ENCODE data around the gene NAPG.
"Not testable (repeated sequence)": the region's sequence is repeated elsewhere in the genome, so short reads cannot be mapped to it uniquely, and the experiment has no call there.

NAPG gene

DNA sequence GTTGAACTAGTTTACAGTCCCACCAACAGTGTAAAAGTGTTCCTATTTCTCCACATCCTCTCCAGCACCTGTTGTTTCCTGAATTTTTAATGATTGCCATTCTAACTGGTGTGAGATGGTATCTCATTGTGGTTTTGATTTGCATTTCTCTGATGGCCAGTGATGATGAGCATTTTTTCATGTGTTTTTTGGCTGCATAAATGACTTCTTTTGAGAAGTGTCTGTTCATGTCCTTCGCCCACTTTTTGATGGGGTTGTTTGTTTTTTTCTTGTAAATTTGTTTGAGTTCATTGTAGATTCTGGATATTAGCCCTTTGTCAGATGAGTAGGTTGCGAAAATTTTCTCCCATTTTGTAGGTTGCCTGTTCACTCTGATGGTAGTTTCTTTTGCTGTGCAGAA lies 47.4 kb downstream of the NAPG start:
- CTCF ChIA-PET; H3K27ac ChIP-seq (ENCODE audit: insufficient read depth in 1 of 2, low read depth in 1 of 2, low read length in 2 of 2, poor library complexity in 1 of 2, severe bottlenecking in 2 of 2); H3K4me3 ChIP-seq (ENCODE audit: control insufficient read depth in 1 of 7, extremely low read depth in 1 of 7, insufficient read depth in 4 of 7, low read depth in 2 of 7, low read length in 6 of 7); H3K27me3 ChIP-seq (replicated peaks in 2 of 5; ENCODE audit: control insufficient read depth in 4 of 5, insufficient read depth in 5 of 5, low read length in 4 of 5); H3K4me1 ChIP-seq (ENCODE audit: control extremely low read depth in 1 of 4, control insufficient read depth in 4 of 4, insufficient read depth in 4 of 4, low read length in 3 of 4); DNase-seq; POLR2A ChIA-PET; H3K9me3 ChIP-seq (ENCODE audit: control extremely low read depth in 1 of 5, control insufficient read depth in 4 of 5, insufficient read depth in 2 of 5, low read depth in 1 of 5, low read length in 4 of 5); H3K36me3 ChIP-seq (ENCODE audit: control insufficient read depth in 4 of 4, insufficient read depth in 4 of 4, low read length in 3 of 4): not testable (repeated sequence)
- WGBS (ENCODE audit: insufficient coverage) = no CpG with 5 or more reads among the region's 2 CpGs

DNA sequence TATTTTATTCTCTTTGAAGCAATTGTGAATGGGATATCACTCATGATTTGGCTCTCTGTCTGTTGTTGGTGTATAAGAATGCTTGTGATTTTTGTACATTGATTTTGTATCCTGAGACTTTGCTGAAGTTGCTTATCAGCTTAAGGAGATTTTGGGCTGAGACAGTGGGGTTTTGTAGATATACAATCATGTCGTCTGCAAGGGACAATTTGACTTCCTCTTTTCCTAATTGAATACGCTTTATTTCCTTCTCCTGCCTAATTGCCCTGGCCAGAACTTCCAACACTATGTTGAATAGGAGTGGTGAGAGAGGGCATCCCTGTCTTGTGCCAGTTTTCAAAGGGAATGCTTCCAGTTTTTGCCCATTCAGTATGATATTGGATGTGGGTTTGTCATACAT lies 48.6 kb downstream of the NAPG start:
- H3K4me1 ChIP-seq (ENCODE audit: control extremely low read depth in 1 of 4, control insufficient read depth in 4 of 4, insufficient read depth in 4 of 4, low read length in 3 of 4); H3K27ac ChIP-seq (ENCODE audit: insufficient read depth in 1 of 2, low read depth in 1 of 2, low read length in 2 of 2, poor library complexity in 1 of 2, severe bottlenecking in 2 of 2); H3K27me3 ChIP-seq (replicated peaks in 2 of 5; ENCODE audit: control insufficient read depth in 4 of 5, insufficient read depth in 5 of 5, low read length in 4 of 5); CTCF ChIA-PET; H3K4me3 ChIP-seq (ENCODE audit: control insufficient read depth in 1 of 7, extremely low read depth in 1 of 7, insufficient read depth in 4 of 7, low read depth in 2 of 7, low read length in 6 of 7); H3K9me3 ChIP-seq (ENCODE audit: control extremely low read depth in 1 of 5, control insufficient read depth in 4 of 5, insufficient read depth in 2 of 5, low read depth in 1 of 5, low read length in 4 of 5); POLR2A ChIA-PET; H3K36me3 ChIP-seq (ENCODE audit: control insufficient read depth in 4 of 4, insufficient read depth in 4 of 4, low read length in 3 of 4); DNase-seq: not testable (repeated sequence)
- WGBS (ENCODE audit: insufficient coverage) = no CpG with 5 or more reads among the region's 2 CpGs

DNA sequence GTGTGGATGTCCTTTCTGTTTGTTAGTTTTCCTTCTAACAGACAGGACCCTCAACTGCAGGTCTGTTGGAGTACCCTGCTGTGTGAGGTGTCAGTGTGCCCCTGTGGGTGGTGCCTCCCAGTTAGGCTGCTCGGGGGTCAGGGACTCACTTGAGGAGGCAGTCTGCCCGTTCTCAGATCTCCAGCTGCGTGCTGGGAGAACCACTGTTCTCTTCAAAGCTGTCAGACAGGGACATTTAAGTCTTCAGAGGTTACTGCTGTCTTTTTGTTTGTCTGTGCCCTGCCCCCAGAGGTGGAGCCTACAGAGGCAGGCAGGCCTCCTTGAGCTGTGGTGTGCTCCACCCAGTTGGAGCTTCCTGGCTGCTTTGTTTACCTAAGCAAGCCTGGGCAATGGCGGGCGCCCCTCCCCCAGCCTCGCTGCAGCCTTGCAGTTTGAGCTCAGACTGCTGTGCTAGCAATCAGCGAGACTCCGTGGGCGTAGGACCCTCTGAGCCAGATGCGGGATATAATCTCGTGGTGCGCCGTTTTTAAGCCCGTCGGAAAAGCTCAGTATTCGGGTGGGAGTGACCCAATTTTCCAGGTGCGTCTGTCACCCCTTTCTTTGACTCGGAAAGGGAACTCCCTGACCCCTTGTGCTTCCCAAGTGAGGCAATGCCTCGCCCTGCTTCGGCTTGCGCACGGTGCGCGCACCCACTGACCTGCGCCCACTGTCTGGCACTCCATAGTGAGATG lies 52.2 kb downstream of the NAPG start:
- CTCF ChIA-PET; H3K4me3 ChIP-seq (ENCODE audit: control insufficient read depth in 1 of 7, extremely low read depth in 1 of 7, insufficient read depth in 4 of 7, low read depth in 2 of 7, low read length in 6 of 7); H3K4me1 ChIP-seq (ENCODE audit: control extremely low read depth in 1 of 4, control insufficient read depth in 4 of 4, insufficient read depth in 4 of 4, low read length in 3 of 4); H3K9me3 ChIP-seq (ENCODE audit: control extremely low read depth in 1 of 5, control insufficient read depth in 4 of 5, insufficient read depth in 2 of 5, low read depth in 1 of 5, low read length in 4 of 5); H3K36me3 ChIP-seq (ENCODE audit: control insufficient read depth in 4 of 4, insufficient read depth in 4 of 4, low read length in 3 of 4); DNase-seq; POLR2A ChIA-PET; H3K27ac ChIP-seq (ENCODE audit: insufficient read depth in 1 of 2, low read depth in 1 of 2, low read length in 2 of 2, poor library complexity in 1 of 2, severe bottlenecking in 2 of 2); H3K27me3 ChIP-seq (replicated peaks in 2 of 5; ENCODE audit: control insufficient read depth in 4 of 5, insufficient read depth in 5 of 5, low read length in 4 of 5): not testable (repeated sequence)
- WGBS (ENCODE audit: insufficient coverage) = 98% methylated on average over 21 of the region's 25 CpGs

DNA sequence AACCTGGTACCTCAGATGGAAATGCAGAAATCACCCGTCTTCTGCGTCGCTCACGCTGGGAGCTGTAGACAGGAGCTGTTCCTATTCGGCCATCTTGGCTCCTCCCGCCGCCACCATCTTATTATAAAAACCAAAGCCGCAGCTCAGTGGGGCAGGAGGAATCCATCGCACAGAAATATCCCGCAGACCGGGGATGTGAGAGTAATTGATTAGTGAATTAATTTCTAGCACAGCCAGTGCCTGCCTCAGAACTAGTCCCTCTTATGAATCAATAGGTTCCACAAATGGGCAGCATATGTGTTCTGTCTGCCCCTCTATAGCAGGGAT lies 52.7 kb downstream of the NAPG start:
- H3K4me3 ChIP-seq (ENCODE audit: control insufficient read depth in 1 of 7, extremely low read depth in 1 of 7, insufficient read depth in 4 of 7, low read depth in 2 of 7, low read length in 6 of 7); H3K9me3 ChIP-seq (ENCODE audit: control extremely low read depth in 1 of 5, control insufficient read depth in 4 of 5, insufficient read depth in 2 of 5, low read depth in 1 of 5, low read length in 4 of 5); H3K27me3 ChIP-seq (replicated peaks in 2 of 5; ENCODE audit: control insufficient read depth in 4 of 5, insufficient read depth in 5 of 5, low read length in 4 of 5); DNase-seq; H3K36me3 ChIP-seq (ENCODE audit: control insufficient read depth in 4 of 4, insufficient read depth in 4 of 4, low read length in 3 of 4); CTCF ChIA-PET; POLR2A ChIA-PET; H3K4me1 ChIP-seq (ENCODE audit: control extremely low read depth in 1 of 4, control insufficient read depth in 4 of 4, insufficient read depth in 4 of 4, low read length in 3 of 4); H3K27ac ChIP-seq (ENCODE audit: insufficient read depth in 1 of 2, low read depth in 1 of 2, low read length in 2 of 2, poor library complexity in 1 of 2, severe bottlenecking in 2 of 2): not testable (repeated sequence)
- WGBS (ENCODE audit: insufficient coverage) = 100% methylated on average over 1 of the region's 11 CpGs

DNA sequence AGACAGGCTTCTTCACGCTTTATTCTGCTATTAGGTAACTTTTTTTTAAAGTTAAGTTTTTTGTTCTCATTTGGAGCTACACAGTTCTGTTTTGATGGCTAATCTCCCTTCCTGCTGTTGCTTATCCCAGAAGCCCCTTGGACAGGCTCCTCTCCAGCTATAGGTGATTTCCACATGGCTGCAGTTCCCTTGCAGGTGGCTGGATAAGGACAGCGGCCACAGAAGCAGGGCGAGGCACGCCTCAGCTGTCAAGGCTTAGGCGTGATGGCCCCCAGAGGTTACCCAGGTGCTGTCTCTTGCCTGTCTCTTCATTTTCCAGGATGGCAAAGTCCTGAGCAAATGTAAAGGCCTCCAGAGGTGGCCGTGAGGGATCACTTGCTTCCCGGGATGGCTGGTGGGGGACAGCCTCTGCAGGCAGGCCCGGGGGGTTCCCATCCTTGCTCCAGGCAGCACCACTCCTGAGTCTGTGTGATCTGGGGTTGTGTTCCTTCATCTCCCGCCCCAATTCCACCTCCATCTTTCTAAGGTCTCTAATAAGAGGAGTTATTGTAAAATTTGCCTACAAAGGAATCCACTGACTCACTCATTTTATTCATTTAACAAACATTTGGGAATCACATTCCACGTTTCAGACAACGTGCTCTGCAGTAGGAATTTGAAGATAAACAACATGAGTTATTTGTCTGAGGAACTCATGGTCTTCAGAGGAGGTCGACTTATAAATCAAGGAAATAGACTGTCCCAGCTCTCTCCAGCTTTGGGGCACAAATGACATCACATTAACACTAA lies 53.4 kb downstream of the NAPG start:
- H3K4me1 ChIP-seq (ENCODE audit: control extremely low read depth in 1 of 4, control insufficient read depth in 4 of 4, insufficient read depth in 4 of 4, low read length in 3 of 4) = no peaks in the 10 kb centered on the region
- H3K4me3 ChIP-seq (ENCODE audit: control insufficient read depth in 1 of 7, extremely low read depth in 1 of 7, insufficient read depth in 4 of 7, low read depth in 2 of 7, low read length in 6 of 7) = no peak overlapping the region
- H3K27ac ChIP-seq (ENCODE audit: insufficient read depth in 1 of 2, low read depth in 1 of 2, low read length in 2 of 2, poor library complexity in 1 of 2, severe bottlenecking in 2 of 2) = no peak overlapping the region
- no peaks in the 10 kb centered on the region for H3K27me3 ChIP-seq (replicated peaks in 2 of 5; ENCODE audit: control insufficient read depth in 4 of 5, insufficient read depth in 5 of 5, low read length in 4 of 5)
- no peaks in the 10 kb centered on the region for H3K36me3 ChIP-seq (ENCODE audit: control insufficient read depth in 4 of 4, insufficient read depth in 4 of 4, low read length in 3 of 4)
- H3K9me3 ChIP-seq (ENCODE audit: control extremely low read depth in 1 of 5, control insufficient read depth in 4 of 5, insufficient read depth in 2 of 5, low read depth in 1 of 5, low read length in 4 of 5) = peaks cover 0 to 7% (median 0%) of the 10 kb centered on the region in 5 experiments
- ChIA-PET CTCF (no interaction called here), POLR2A (interaction anchor here (0.6 kb wide), 1 partner anchor 579 kb away, joined by 3 read pairs; no protein-coding TSS in a partner anchor)
- no peak for DNase-seq
- 90% methylated on average over 7 of the region's 12 CpGs for WGBS (ENCODE audit: insufficient coverage)

DNA sequence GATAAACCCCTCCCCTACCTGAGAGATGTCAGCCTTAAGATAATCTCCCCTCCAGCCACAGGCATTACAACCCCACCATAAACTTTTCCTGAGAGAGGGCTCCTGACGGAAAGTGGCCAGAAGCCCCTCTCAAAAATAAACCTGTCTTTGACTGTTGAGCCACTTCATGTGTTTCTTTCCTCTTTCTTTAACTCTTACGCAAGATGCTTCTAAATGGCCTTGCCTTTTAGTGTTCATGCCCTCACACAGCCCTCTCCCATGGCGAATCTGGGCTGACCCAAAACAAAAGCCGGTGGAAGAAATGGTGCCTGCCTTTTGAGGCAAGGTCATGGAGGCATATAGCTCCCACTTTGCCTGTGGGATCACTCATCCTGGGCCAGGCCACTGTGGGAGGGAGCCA lies 54.4 kb downstream of the NAPG start:
- Histone ChIP-seq H3K4me3 (ENCODE audit: control insufficient read depth in 1 of 7, extremely low read depth in 1 of 7, insufficient read depth in 4 of 7, low read depth in 2 of 7, low read length in 6 of 7) (no peak overlapping the region), H3K4me1 (ENCODE audit: control extremely low read depth in 1 of 4, control insufficient read depth in 4 of 4, insufficient read depth in 4 of 4, low read length in 3 of 4) (no peaks in the 10 kb centered on the region), H3K36me3 (ENCODE audit: control insufficient read depth in 4 of 4, insufficient read depth in 4 of 4, low read length in 3 of 4) (no peaks in the 10 kb centered on the region), H3K27me3 (replicated peaks in 2 of 5; ENCODE audit: control insufficient read depth in 4 of 5, insufficient read depth in 5 of 5, low read length in 4 of 5) (no peaks in the 10 kb centered on the region), H3K9me3 (ENCODE audit: control extremely low read depth in 1 of 5, control insufficient read depth in 4 of 5, insufficient read depth in 2 of 5, low read depth in 1 of 5, low read length in 4 of 5) (peaks cover 0 to 7% (median 0%) of the 10 kb centered on the region in 5 experiments), H3K27ac (ENCODE audit: insufficient read depth in 1 of 2, low read depth in 1 of 2, low read length in 2 of 2, poor library complexity in 1 of 2, severe bottlenecking in 2 of 2) (no peak overlapping the region)
- 100% methylated on average over 2 of the region's 4 CpGs for WGBS (ENCODE audit: insufficient coverage)
- no peak for DNase-seq
- POLR2A ChIA-PET = no interaction called here
- CTCF ChIA-PET = no interaction called here

DNA sequence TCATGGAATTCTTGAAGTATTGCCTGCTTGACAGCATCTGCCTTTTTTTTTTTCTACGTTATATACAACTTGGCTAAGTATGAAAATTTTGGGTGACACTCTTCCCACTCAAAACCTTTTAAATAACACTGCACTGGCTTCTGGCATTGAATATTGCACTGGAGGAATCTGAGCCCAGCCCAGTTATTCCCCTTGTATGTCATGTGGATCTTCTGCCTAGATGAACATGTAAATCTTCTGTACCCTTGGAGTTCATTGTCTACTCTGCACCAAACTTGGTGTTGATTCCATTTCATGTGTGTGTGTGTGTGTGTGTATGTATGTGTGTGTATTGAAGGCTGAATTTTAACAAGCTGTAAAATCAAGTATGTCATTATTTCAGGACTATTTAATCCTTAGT lies 59.4 kb downstream of the NAPG start:
- no peaks in the 10 kb centered on the region for H3K27me3 ChIP-seq (replicated peaks in 2 of 5; ENCODE audit: control insufficient read depth in 4 of 5, insufficient read depth in 5 of 5, low read length in 4 of 5)
- no CpG with 5 or more reads among the region's 1 CpG for WGBS (ENCODE audit: insufficient coverage)
- ChIA-PET POLR2A (no interaction called here), CTCF (no interaction called here)
- peaks cover 0 to 5% (median 0%) of the 10 kb centered on the region in 5 experiments for H3K9me3 ChIP-seq (ENCODE audit: control extremely low read depth in 1 of 5, control insufficient read depth in 4 of 5, insufficient read depth in 2 of 5, low read depth in 1 of 5, low read length in 4 of 5)
- no peak for DNase-seq
- no peaks in the 10 kb centered on the region for H3K36me3 ChIP-seq (ENCODE audit: control insufficient read depth in 4 of 4, insufficient read depth in 4 of 4, low read length in 3 of 4)
- H3K27ac ChIP-seq (ENCODE audit: insufficient read depth in 1 of 2, low read depth in 1 of 2, low read length in 2 of 2, poor library complexity in 1 of 2, severe bottlenecking in 2 of 2) = no peak overlapping the region
- H3K4me1 ChIP-seq (ENCODE audit: control extremely low read depth in 1 of 4, control insufficient read depth in 4 of 4, insufficient read depth in 4 of 4, low read length in 3 of 4) = no peaks in the 10 kb centered on the region
- H3K4me3 ChIP-seq (ENCODE audit: control insufficient read depth in 1 of 7, extremely low read depth in 1 of 7, insufficient read depth in 4 of 7, low read depth in 2 of 7, low read length in 6 of 7) = no peak overlapping the region
